BE2C (cell line): ENCODE data around the gene ME2.
A peak's percentile ranks its signal among the peaks of the same experiment; 100 is the strongest.
"Not testable (repeated sequence)": the region's sequence is repeated elsewhere in the genome, so short reads cannot be mapped to it uniquely, and the experiment has no call there.

Source experiments
- DNase-seq: peaks from one replicate; pipeline ENCODE4 v3.0.0-alpha.2; 2020
- H3K27me3 ChIP-seq: fragments of 250-450 bp; sonication (Bioruptor Pico); 2 replicates; pipeline ENCODE4 v1.5.1; 2020; ENCODE audit warnings: mild to moderate bottlenecking
- H3K36me3 ChIP-seq: fragments of 250-450 bp; sonication (Bioruptor Pico); 2 replicates; pipeline ENCODE4 v1.5.1; 2020; ENCODE audit warnings: mild to moderate bottlenecking
- H3K4me1 ChIP-seq: fragments of 250-450 bp; sonication (Bioruptor Pico); 2 replicates; pipeline ENCODE4 v1.5.1; 2020
- H3K4me3 ChIP-seq: 2 replicates; pipeline ENCODE4 v1.5.1; 2011; ENCODE audit warnings: low read depth, low read length
- H3K9me3 ChIP-seq: fragments of 250-450 bp; sonication (Bioruptor Pico); 2 replicates; pipeline ENCODE4 v1.5.1; 2020
- CTCF ChIP-seq: IDR thresholded peaks from 2 replicates; pipeline ENCODE4 v1.5.1; 2012; ENCODE audit warnings: mild to moderate bottlenecking, low read depth, low read length

ME2 gene

DNA sequence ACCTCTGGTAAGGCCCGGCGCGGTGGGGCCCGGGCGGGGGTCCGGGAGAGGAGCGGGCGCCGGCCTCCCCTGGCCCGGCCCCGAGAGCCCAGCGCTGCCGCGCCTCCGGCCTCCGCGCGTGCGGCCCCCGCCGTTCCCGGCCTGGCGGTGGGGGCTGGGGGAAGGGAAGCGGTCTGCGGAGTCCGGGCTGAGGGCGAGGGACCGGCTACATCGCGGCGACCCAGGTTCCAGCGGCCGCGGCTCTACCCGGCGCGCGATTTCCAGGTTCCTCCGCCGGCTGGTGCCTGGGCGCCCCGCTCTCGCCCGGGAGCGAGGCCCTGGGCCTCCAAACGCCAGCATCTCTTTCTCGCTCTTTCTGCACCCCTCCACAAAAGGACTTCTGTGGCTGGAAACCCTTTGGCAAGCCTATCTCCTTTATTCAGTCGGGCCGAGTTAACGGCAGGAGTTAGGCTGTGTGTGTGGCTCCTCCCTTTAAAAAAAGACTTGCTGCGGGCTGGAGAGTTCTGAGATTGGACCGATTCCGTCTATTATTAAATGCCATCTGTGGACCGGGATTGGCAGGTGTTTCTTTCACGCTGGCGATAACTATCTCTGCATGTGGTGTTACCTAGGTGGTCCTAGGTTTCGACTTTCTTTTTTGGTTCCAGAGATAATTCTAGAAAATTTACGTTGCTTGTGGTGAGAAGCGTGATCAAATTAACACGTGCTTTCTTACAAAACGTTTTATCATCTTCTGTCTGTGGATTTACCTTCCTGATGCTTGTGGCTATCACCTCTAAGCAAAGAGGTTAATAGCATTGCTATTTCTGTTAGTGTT, 592 bp downstream of the ME2 start:
- no peak for DNase-seq
- no peak for TF ChIP-seq CTCF
- Histone ChIP-seq H3K4me1 (no peaks in the 10 kb centered on the region), H3K9me3 (no peaks in the 10 kb centered on the region), H3K4me3 (peak overlapping the region; percentile 84), H3K27me3 (no peaks in the 10 kb centered on the region), H3K36me3 (no peaks in the 10 kb centered on the region)

GRCh38 chr18:50880119-50880465, 1.2 kb downstream of the ME2 start:
- Histone ChIP-seq H3K4me1 (no peaks in the 10 kb centered on the region), H3K4me3 (peak overlapping the region; percentile 84), H3K9me3 (no peaks in the 10 kb centered on the region), H3K27me3 (no peaks in the 10 kb centered on the region), H3K36me3 (no peaks in the 10 kb centered on the region)
- no peak for DNase-seq
- TF ChIP-seq CTCF, result no peak

GRCh38 chr18:50880944-50881343, 2.0 kb downstream of the ME2 start:
- not testable (repeated sequence) for H3K36me3 ChIP-seq, H3K9me3 ChIP-seq, H3K4me1 ChIP-seq, H3K27me3 ChIP-seq, H3K4me3 ChIP-seq, DNase-seq

DNA sequence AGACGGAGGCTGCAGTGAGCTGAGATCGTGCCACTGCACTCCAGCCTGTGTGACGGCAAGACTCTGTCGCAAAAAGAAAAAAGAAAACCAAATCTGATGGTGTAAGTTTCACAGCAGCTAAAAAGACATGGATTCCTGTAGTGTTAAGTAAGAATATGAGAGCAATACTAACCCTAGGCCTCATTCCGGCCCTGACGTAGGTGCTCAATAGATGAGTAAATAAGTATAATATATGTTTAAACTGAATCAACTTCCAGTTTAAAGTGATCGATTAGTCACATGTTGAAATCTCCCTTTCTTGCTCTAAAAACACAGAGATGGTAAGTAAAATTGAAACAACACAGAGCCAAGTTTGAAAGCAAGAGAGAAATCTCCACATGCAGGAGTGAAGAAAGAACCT, 8.0 kb downstream of the ME2 start:
- Histone ChIP-seq H3K36me3 (no peaks in the 10 kb centered on the region), H3K9me3 (no peaks in the 10 kb centered on the region), H3K4me3 (no peak overlapping the region), H3K27me3 (no peaks in the 10 kb centered on the region), H3K4me1 (no peaks in the 10 kb centered on the region)
- no peak for DNase-seq
- TF ChIP-seq CTCF, result no peak

GRCh38 chr18:50895350-50896045, 16.6 kb downstream of the ME2 start:
- no peak for DNase-seq
- H3K4me3 ChIP-seq, result no peak overlapping the region
- H3K36me3 ChIP-seq, result no peaks in the 10 kb centered on the region
- no peak for TF ChIP-seq CTCF
- no peaks in the 10 kb centered on the region for H3K4me1 ChIP-seq
- no peaks in the 10 kb centered on the region for H3K27me3 ChIP-seq
- H3K9me3 ChIP-seq, result no peaks in the 10 kb centered on the region

DNA sequence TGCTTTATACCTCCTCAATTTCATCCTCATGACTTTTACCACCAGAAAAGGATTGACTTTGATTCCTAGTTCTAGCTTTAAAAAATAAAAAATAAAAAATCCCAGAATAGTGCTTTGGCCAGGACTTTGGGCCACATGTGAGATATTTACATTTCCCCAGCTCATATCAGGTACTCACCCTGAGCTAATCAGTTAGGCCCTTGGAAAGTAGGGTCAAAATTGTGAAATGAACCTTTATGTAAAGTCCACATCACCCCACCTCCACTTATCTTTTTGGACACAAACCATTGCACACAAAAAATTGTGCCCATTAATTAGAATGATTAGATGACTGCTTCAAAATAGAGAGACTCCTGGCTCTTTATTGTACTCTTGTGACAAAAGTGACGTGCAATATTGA, 17.2 kb downstream of the ME2 start:
- Histone ChIP-seq H3K9me3 (no peaks in the 10 kb centered on the region), H3K4me1 (no peaks in the 10 kb centered on the region), H3K4me3 (no peak overlapping the region), H3K27me3 (no peaks in the 10 kb centered on the region), H3K36me3 (no peaks in the 10 kb centered on the region)
- TF ChIP-seq CTCF, result no peak
- no peak for DNase-seq
